Measurements from ENCODE around the gene CFAP74.

- TF ChIP-seq CTCF (IDR thresholded peaks at IDR 0.05), result no peak
- no peak for TF ChIP-seq POLR2A (IDR thresholded peaks at IDR 0.05)
Measured at GRCh38 chr1:2041887-2042286, 38.3 kb upstream of the CFAP74 start.

All from Peyer's patch (tissue), 4 donors.